Lung (tissue), 12 donors: ENCODE measurements around the gene DACT1. TPM values are rescaled to one million over a fixed set of nuclear protein-coding genes. Genes with fewer than 3 reads are reported as not detected.

Experiments
- ATAC-seq: fragments of 200-7000 bp; cut with Tn5 transposase; one replicate; pipeline ENCODE4 v1.9.1; 2020; ENCODE audit warnings: moderate number of reproducible peaks; ENCODE audit not compliant: insufficient read depth, low FRiP score
- DNase-seq, 3 donors: peaks; one replicate each; pipeline ENCODE4 v3.0.0-alpha.2; 2013 to 2017
- H3K27ac ChIP-seq, 2 donors: one replicate each; pipeline ENCODE4 v1.5.1; 2013; ENCODE audit warnings: mild to moderate bottlenecking in 2 of 2, moderate library complexity in 2 of 2, control low read depth in 1 of 2, inconsistent platforms in 1 of 2, low read depth in 1 of 2, low read length in 1 of 2
- H3K27me3 ChIP-seq, 3 donors: one replicate each; pipeline ENCODE4 v1.5.1; 2013; ENCODE audit warnings: low read length in 2 of 3; ENCODE audit not compliant: control insufficient read depth in 3 of 3, insufficient read depth in 3 of 3
- H3K36me3 ChIP-seq, 4 donors: one replicate each; pipeline ENCODE4 v1.5.1; 2013; ENCODE audit warnings: low read length in 4 of 4, mild to moderate bottlenecking in 1 of 4, moderate library complexity in 1 of 4; ENCODE audit not compliant: control insufficient read depth in 4 of 4, insufficient read depth in 4 of 4
- H3K4me1 ChIP-seq, 5 donors: one replicate each; pipeline ENCODE4 v1.5.1; 2013; ENCODE audit warnings: low read length in 5 of 5, mild to moderate bottlenecking in 2 of 5, moderate library complexity in 1 of 5; ENCODE audit not compliant: control insufficient read depth in 5 of 5, insufficient read depth in 5 of 5
- H3K4me3 ChIP-seq: one replicate; pipeline ENCODE4 v1.5.1; 2013; ENCODE audit warnings: mild to moderate bottlenecking, control low read depth, moderate library complexity
- H3K9ac ChIP-seq, 2 donors: one replicate each; pipeline ENCODE4 v1.5.1; 2013; ENCODE audit warnings: low read length in 2 of 2, control low read depth in 1 of 2; ENCODE audit not compliant: insufficient read depth in 1 of 2
- H3K9me3 ChIP-seq, 4 donors: one replicate each; pipeline ENCODE4 v1.5.1; 2013; ENCODE audit warnings: low read length in 3 of 4, mild to moderate bottlenecking in 1 of 4, moderate library complexity in 1 of 4; ENCODE audit not compliant: control insufficient read depth in 4 of 4, insufficient read depth in 3 of 4
- CTCF ChIP-seq: IDR thresholded peaks from 2 replicates; pipeline ENCODE4 v1.5.1; 2012; ENCODE audit warnings: mild to moderate bottlenecking; ENCODE audit errors: control extremely low read depth, extremely low read depth
- WGBS, 2 donors: extraction: QIAGEN DNeasy Blood & Tissue Kit; methylation state at CpG; one replicate each; pipeline ENCODE4 v1.1.7; 2013; 5-methylcytosine and 5-hydroxymethylcytosine counted together
- polyA plus RNA-seq, 2 donors: library from polyadenylated mRNA; stranded (reverse); fragments of 200-250 nt; gene quantifications; one replicate each; pipeline ENCODE4 v1.2.1, GENCODE V29; 2013
- total RNA-seq, 2 donors: library from RNA; depleted of rRNA in 1 of 2; stranded (reverse); fragments of >200 nt in 1 of 2; gene quantifications; one replicate each; pipeline ENCODE4 v1.2.1, GENCODE V29; 2014 to 2021
- donor health status: control.
- donor health status: control.
- donor health status: Bipolar disorder and iron deficiency.
- donor health status: healthy.
- donor health status: DM: yes; HTN: yes; CAD: no.

DACT1 gene
- total and polyA plus RNA-seq, 4 donors: 1.7 to 22.4 (median 3.9) TPM

GRCh38 chr14:58697266-58697929 lies 59.6 kb downstream of the DACT1 start:
- Histone ChIP-seq H3K27me3 (no peaks in the 10 kb centered on the region), H3K9me3 (no peaks in the 10 kb centered on the region), H3K9ac (no peak overlapping the region), H3K27ac (no peak overlapping the region), H3K4me3 (no peak overlapping the region), H3K4me1 (peaks cover 0 to 17% (median 2%) of the 10 kb centered on the region in 5 donors), H3K36me3 (no peaks in the 10 kb centered on the region)
- no peak for ATAC-seq
- no peak for TF ChIP-seq CTCF
- 89 to 95% methylated on average over 2 of the region's 2 CpGs for WGBS, 2 donors
- no peak for DNase-seq

Other genes with a start within 250 kb of the DACT1 start
- under 1 TPM in 1 of 2 donors, not detected in 1; 0.74 TPM for gene TOMM20L, start 242.0 kb upstream of the DACT1 start, total RNA-seq
- not detected for gene TOMM20L, start 242.0 kb upstream of the DACT1 start, polyA plus RNA-seq
- 10 to 100 TPM; 18.7 to 30.6 TPM for gene TIMM9, start 210.4 kb upstream of the DACT1 start, total RNA-seq
- 10 to 100 TPM; 23.6 to 50.7 TPM for gene TIMM9, start 210.4 kb upstream of the DACT1 start, polyA plus RNA-seq
- 10 to 100 TPM; 13.4 to 30.1 TPM for gene KIAA0586, start 210.2 kb upstream of the DACT1 start, total RNA-seq
- 1 to 10 TPM; 5.3 to 5.8 TPM for gene KIAA0586, start 210.2 kb upstream of the DACT1 start, polyA plus RNA-seq